GM15510 (cell line): Measurements from ENCODE around the gene LMX1A.

Experiments used
- POLR2A ChIP-seq: IDR thresholded peaks from 3 replicates; pipeline ENCODE4 v1.6.1; 2011; ENCODE audit warnings: borderline replicate concordance; ENCODE audit not compliant: insufficient read length; ENCODE audit errors: extremely low read depth

Gene LMX1A

GRCh38 chr1:165169729-165170128, 186.8 kb downstream of the LMX1A start:
- TF ChIP-seq POLR2A: no peak

GRCh38 chr1:165169028-165169427, 187.5 kb downstream of the LMX1A start:
- TF ChIP-seq POLR2A: no peak

DNA sequence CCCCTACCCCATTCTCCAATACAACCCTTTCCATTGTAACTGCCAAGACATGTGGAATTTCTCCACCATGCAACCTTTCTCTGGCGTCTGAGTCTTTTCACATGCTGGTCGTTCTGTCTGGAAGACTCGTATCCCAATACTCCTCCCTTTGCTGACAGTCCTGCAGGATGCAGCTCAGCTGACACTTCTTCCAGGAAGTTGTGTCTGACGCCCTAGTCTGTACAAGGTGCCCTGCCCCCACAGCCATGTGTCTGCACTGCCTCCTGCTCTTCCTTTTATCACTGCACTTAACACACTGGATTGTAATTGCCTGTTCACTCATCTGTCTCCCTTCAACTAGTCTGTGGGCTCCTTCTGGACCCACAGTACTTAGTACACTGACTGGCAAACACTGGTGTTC, 188.0 kb downstream of the LMX1A start:
- TF ChIP-seq POLR2A: no peak

DNA sequence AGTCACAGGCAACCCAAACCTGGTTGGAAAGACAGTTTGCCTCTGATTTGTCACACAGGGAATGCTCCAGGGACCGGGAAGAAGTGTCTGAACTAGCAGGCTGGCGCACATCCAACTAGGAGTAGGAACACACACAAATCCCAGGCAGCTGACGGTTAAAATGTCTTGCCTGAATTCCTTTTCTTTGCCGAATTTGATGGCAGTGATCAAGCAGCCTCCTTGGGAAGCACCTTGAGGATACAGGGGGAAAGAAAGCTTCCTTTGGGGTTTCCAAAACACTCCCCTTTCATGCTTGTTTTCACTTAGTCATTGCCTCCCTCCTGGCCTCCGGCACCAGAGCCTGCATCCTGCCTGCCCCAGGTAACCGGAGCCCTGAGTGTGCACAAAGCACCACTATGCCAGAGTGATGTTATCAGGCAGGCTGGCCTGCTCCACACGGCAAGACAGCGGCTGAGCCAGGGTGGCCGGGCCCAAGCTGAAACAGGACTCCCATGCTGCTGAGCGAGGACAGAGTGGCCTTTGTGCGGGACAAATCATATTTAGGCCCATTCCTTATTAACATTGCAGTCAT, 193.8 kb downstream of the LMX1A start:
- TF ChIP-seq POLR2A: no peak

GRCh38 chr1:165161130-165161529, 195.4 kb downstream of the LMX1A start:
- no peak for TF ChIP-seq POLR2A

- no peak for TF ChIP-seq POLR2A
Measured at GRCh38 chr1:165153182-165153581, 203.3 kb downstream of the LMX1A start.

DNA sequence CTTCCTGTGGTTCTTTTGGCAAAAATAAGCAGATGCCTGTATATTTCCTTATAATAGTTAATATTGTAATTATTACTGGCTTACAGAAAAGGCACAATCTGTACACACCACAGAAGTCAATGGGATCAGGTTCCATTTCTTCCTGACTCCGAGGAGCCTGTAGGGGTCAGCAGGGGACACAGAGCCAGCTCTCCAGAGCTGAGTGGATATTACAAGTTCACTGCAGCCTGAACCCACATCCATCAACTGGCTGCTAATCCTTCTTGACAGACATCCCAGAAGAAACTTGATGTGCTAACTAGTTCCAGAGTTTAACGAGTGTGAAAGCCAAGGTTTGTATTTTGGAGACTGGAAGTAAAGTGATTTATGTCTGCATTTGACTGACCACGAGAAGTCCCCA, 203.8 kb downstream of the LMX1A start:
- TF ChIP-seq POLR2A: no peak

GRCh38 chr1:165152109-165152508, 204.4 kb downstream of the LMX1A start:
- no peak for TF ChIP-seq POLR2A
